Cortex of kidney (tissue), 1 donor: ENCODE results near the gene B4GALT1.
"Not testable (repeated sequence)": the region's sequence is repeated elsewhere in the genome, so short reads cannot be mapped to it uniquely, and the experiment has no call there.

Experiments used
- DNase-seq: peaks from one replicate; lab custom pipeline; 2025; lab: John Stamatoyannopoulos, UW

B4GALT1 gene

GRCh38 chr9:33162721-33163311 is 4.3 kb downstream of the B4GALT1 start:
- no peak for DNase-seq

GRCh38 chr9:33161589-33162132 is 5.5 kb downstream of the B4GALT1 start:
- no peak for DNase-seq

- no peak for DNase-seq
Observed at GRCh38 chr9:33161011-33161588, 6.0 kb downstream of the B4GALT1 start.

DNA sequence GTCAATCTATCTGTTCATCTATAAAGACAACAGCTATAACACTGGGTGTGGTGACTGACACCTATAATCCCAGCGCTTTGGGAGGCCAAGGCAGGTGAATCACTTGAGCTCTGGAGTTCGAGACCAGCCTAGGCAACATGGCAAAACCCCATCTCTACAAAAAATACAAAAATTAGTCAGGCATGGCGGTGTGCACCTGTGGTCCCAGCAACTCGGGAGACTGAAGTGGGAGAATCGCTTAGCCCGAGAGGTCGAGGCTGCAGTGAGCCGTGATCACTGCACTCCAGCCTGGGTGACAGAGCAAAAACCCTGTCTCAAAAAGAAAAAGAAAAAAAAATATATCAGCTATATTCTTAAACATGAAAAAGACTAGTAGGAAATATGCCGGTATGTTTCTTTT is 6.7 kb downstream of the B4GALT1 start:
- not testable (repeated sequence) for DNase-seq

GRCh38 chr9:33159777-33160127 is 7.4 kb downstream of the B4GALT1 start:
- no peak for DNase-seq

DNA sequence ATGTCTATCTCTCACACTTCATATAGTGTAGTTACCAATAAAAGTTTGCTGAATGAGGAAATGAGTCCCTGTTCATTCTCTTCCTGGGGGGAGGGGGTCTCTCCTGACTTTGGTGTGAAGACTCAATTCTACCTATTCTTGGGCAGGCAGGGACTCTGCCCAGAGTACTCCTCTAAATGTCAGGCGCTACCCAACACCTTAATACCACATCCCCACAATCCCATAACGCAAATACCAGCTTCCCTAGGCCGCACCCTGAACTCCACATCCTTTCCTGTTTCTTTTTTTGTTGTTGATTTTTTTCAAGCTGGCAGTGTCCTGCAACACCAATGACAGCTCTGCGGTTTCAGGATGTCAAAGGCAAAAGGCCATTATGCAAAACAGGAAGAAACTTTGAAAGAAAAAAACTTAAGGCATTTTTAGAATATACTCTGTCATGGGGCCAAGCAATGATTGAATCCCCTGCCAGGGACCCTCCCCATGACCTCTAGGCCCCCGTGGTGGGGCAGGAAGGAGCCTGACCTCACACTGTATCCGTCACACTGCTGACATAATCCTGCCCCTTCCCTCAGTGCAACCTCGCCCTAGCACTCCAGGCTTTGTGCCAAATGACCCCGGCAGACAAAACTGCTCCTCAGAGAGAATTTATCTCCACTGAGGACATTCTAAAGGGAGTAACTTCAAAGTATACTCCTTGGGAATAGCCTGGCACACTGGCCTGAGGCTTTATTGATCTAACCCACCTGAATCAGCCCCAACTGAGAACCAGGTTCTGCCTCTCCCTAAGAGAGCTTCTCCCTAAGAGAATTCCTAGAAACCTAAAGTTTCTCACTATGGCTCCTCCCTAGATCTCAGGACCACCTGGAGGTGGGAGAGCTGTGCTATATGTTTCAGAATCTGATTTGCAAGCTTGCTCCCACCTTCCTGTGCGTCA is 8.0 kb downstream of the B4GALT1 start:
- DNase-seq = no peak

DNA sequence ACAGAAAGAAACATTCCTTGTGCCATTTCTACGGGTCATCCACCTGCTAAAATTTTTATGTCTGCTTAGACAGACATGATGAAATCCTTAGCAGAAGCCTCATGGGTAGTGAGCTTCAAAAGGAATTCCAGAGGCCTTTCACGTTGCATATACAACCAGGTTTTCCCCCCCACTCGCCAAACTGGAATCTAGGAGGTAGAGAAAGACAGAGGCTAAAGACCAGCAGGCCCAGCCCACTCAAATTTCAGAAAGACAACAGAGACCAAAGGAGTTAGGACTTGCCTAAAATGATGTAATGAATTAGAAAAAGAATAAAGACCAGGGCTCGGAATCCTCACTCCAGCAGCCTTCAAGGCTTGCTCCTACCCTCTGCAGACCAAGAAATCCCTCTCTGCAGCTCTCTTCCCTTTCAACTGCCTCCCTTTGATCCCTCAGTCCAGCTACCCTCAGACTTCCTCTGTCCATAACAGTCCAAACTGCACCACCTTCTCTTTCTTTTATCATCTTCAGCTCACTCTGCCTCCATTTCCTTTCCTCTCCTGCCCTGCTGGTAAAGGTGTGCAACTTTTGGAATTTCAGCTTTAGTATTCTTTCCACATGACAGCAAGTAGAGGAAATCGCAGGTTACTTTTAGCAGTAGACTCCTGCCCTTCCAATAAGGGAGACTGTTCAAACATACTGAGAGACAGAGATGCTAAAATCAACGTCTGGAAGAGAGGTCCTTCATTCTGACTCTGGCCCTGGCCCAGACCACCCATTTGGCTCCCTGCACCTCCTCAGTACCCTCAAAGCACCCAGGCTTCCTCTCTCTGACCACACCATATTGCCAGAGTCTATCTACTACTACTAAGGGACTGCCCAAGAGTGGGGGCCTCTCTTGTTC is 8.9 kb downstream of the B4GALT1 start:
- DNase-seq = no peak

GRCh38 chr9:33155393-33155792 is 11.7 kb downstream of the B4GALT1 start:
- DNase-seq = no peak

- DNase-seq = no peak
Observed at GRCh38 chr9:33154371-33154770, 12.8 kb downstream of the B4GALT1 start.

GRCh38 chr9:33153666-33154065 is 13.5 kb downstream of the B4GALT1 start:
- DNase-seq = no peak

- DNase-seq = no peak
Observed at GRCh38 chr9:33153001-33153400, 14.1 kb downstream of the B4GALT1 start.

DNA sequence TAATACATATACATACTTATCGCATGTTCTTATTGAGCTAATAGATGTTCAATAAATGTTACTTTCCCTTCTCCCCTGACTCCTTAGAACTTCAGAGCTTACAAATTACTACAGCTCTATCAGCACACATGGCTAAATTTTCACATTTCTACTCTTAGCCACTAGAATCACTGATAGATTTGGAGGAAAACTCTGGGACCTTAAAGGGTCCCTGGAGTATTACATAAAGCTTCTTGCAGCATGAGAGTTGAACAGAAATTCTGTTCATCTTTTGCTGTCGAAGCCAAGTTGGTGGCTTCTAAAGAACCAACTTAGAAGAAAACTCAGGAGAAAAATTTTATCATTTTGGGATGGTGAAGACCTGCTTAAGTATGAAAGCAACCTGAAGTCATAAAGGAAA is 15.5 kb downstream of the B4GALT1 start:
- no peak for DNase-seq

DNA sequence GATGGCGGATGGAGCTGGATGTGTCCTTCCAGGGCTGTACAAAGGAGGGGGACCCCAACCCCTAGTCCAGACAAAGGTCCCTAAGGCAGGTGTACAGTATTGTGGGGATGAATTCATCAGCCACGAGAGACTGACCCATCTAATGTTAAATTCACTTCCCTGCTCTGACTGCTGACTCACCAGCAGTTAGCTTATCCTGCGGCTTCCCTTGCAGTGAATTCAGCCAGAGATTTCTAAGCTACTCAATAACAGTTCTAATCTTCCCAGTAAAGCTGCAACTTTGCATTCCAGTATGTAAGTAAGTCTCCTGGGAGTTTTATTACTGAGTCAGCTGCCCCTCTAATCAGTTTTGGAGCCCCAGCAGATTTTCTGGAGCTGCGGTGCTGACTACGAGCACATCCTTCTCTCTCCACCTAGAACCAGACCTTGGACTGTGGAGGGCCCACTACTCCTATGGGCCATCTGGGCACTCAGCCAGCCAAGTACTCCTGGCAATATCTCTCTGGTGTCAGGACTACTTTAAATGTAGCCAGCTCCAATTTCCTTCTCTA is 16.1 kb downstream of the B4GALT1 start:
- no peak for DNase-seq

DNA sequence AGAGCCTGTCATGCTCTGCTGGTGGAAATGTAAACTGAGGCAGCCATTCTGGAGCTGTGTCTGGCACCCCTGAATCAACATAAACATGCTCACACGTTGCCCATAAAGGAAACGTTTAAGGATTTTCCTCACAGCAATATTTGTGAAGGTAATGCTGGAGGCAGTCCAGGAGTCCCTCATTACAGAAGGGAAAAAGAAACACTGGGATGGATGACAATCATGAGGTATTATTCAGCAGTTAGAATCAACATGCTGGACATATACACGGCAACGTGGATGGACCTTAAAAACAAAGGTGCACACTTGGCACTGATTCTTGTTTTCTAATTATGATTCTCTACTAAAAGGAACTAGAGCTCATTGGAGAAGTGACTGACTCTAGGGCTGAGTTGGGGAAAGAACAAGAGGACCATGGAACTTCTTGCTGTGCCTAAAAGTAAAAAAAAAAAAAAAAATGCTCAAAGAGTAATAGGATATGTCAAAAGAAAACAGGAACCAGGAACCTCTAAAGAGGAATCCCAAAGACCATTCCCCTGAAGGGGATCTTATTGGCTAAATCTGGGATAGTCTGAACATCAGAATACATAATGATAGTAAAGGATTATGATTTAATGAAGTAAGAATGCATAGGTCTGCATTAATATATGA is 18.6 kb downstream of the B4GALT1 start:
- DNase-seq = no peak

DNA sequence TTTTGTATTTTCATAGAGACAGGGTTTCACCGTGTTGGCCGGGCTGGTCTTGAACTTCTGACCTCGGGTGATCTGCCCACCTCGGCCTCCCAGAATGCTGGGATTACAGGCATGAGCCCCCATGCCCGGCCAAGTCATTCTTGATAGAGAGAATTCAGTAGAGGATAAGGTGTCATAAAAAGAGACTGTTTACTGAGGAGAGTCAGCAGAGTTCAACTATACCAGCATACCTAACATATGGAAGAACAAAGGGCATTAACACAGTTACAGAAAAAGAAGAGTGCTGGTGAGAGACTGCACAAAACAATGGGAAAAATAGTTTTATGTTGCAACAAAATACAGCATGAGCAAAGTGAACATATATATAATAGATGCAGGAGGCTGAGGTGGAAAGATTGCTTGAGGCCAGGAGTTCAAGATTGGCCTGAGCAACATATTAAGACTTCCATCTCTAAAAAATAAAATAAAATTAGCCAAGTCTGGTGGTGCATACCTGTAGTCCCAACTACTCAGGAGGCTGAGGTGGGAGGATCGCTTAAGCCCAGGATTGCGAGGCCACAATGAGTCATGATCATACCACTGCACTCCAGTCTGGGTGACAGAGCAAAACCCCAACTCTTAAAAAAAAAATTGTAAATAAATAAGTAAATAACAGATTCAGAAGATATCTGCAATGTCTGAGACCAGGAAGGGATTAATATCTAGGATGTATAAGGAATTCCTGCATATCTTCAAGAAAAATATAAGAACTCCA is 19.5 kb downstream of the B4GALT1 start:
- no peak for DNase-seq

- DNase-seq = no peak
Observed at GRCh38 chr9:33146298-33146697, 20.8 kb downstream of the B4GALT1 start.

DNA sequence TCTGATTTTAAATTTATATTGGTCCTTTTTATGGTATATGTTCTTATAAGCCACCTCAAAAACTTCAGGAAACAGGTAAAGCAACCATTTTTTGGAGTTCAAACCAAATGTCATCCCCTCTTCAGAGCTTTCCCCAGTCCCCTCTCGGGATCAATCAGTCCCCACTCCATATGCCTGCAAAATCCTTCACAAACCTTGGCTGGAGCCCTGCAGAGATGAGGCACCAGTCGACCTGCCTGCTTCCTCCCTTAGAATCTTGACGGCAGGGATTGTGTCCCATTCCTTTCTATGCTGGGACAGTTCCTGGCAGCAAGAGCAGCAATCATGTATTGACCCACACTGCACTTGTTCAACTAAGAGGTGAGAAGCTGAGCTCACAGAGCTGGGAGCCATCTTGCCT is 22.6 kb downstream of the B4GALT1 start:
- no peak for DNase-seq

DNA sequence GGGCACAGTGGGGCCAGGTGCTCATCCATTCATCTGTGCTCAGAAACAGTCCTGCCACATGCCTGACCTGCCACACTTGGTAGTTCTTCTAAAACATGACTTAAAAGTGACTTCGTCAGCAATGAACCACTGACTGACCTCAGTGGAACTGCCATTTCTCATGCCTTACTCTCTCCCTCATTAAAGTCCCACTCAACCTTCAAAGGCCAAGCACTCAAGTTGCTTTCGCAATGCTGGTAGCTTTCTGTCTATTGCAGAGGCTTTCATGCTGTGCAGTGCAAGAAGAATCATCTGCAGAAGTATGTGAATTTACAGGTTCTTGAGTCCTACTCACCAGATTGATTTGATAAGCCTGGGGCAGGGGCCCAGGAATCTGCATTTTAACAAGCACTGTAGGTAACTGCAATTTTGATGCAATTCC is 23.9 kb downstream of the B4GALT1 start:
- DNase-seq = no peak

DNA sequence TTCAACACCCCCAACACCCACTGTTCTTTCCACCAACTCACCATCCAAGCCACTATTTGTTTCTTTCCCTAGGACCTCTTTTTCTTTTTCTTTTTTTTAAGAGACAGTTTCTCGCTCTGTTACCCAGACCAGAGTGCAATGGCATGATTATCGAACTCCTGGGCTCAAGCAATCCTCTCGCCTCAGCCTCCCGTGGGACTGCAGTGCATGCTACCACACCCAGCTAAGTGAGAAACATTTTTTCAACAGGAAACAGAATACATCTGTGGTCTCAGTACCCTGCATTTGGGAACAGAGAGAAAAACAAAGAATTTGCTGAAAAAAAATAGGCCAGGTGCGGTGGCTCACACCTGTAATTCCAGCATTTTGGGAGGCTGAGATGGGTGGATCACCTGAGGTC is 24.6 kb downstream of the B4GALT1 start:
- no peak for DNase-seq
